K562 (cell line): Measurements from ENCODE around the gene PRDX1. TPM values are rescaled to one million over a fixed set of nuclear protein-coding genes. Genes with fewer than 3 reads are reported as not detected.

ENCODE experiments used
- ATAC-seq: fragments of 200-7000 bp; cut with Tn5 transposase; 3 replicates; pipeline ENCODE4 v1.9.1; 2020; ENCODE audit warnings: moderate library complexity
- BruUV-seq: library from RNA; stranded (reverse); fragments of 400-500 nt; replicated peaks from 2 replicates; lab custom pipeline; 2021; lab: Mats Ljungman, UMichigan
- CTCF ChIA-PET: fragments of 300-600 bp; formaldehyde crosslinking; extraction: SDS; loops from one replicate; lab custom pipeline; 2021; ENCODE audit warnings: low intra/inter-chr PET ratio; lab: Yijun Ruan, JAX
- POLR2A ChIA-PET: fragments of 300-600, 350-650 bp; sonication (Branson Sonifier 250); formaldehyde crosslinking; extraction: SDS; loops from one replicate; lab custom pipeline; 2021; ENCODE audit warnings: antibody characterized with exemption, inconsistent platforms; lab: Yijun Ruan, JAX
- DNase-seq, 4 experiments: peaks; one replicate each; pipeline versions ENCODE4 v3.0.0 to v3.0.0-alpha.2; 2011 to 2018; ENCODE audit warnings: low spot score in 3 of 4, mixed read lengths in 3 of 4; ENCODE audit errors: extremely low read depth in 1 of 4
- FAIRE-seq: peaks from 2 replicates; lab custom pipeline; 2011; peaks lifted over from hg19 to GRCh38; lab: Jason Lieb, UNC
- H2AFZ ChIP-seq: 2 replicates; pipeline ENCODE4 v1.6.0; 2011; ENCODE audit warnings: low read depth, low read length, control low read depth, inconsistent platforms
- H3K27ac ChIP-seq: fragments of 200-600 bp; 3 replicates; pipeline ENCODE4 v1.8.0; 2011; ENCODE audit warnings: low read depth, mild to moderate bottlenecking, control low read depth, inconsistent platforms, low read length, moderate library complexity, mixed read lengths; ENCODE audit errors: extremely low read depth
- H3K27me3 ChIP-seq, 2 experiments: fragments of 300-600 bp in 1 of 2; 2 replicates in 1 of 2; 3 replicates in 1 of 2; pipeline versions ENCODE4 v1.6.0 to v1.8.0; 2011; ENCODE audit warnings: inconsistent platforms in 2 of 2, low read length in 2 of 2, mild to moderate bottlenecking in 1 of 2, mixed read lengths in 1 of 2, moderate library complexity in 1 of 2; ENCODE audit not compliant: control insufficient read depth in 2 of 2, insufficient read depth in 2 of 2
- H3K36me3 ChIP-seq: fragments of 300-600 bp; 3 replicates; pipeline ENCODE4 v1.8.0; 2011; ENCODE audit warnings: mild to moderate bottlenecking, low read length, inconsistent platforms; ENCODE audit not compliant: control insufficient read depth, insufficient read depth
- H3K4me1 ChIP-seq, 2 experiments: fragments of 200-600 bp in 1 of 2; replicated peaks in 1 of 2; 2 replicates in 1 of 2; 3 replicates in 1 of 2; pipeline versions ENCODE4 v1.5.1 to v1.8.0; 2011; ENCODE audit warnings: inconsistent platforms in 2 of 2, low read length in 2 of 2, mild to moderate bottlenecking in 1 of 2, mixed read lengths in 1 of 2, moderate library complexity in 1 of 2; ENCODE audit not compliant: control insufficient read depth in 2 of 2, insufficient read depth in 2 of 2
- H3K4me2 ChIP-seq: 2 replicates; pipeline ENCODE4 v1.6.1; 2011; ENCODE audit warnings: low read length, control low read depth, inconsistent platforms, mixed read lengths; ENCODE audit not compliant: insufficient read depth
- H3K4me3 ChIP-seq: fragments of 200-600 bp; sonication (generic), shearing (Covaris generic); 2 replicates; pipeline ENCODE4 v1.5.1; 2016; ENCODE audit warnings: control low read depth, inconsistent platforms
- H3K79me2 ChIP-seq: fragments of 200-600 bp; 3 replicates; pipeline ENCODE4 v1.8.0; 2011; ENCODE audit warnings: low read length, inconsistent platforms; ENCODE audit not compliant: control insufficient read depth, insufficient read depth
- H3K9ac ChIP-seq, 2 experiments: 2 replicates each; pipeline versions ENCODE4 v1.6.0 to v1.6.1; 2011; ENCODE audit warnings: low read depth in 2 of 2, low read length in 2 of 2, control low read depth in 1 of 2, inconsistent platforms in 1 of 2, mild to moderate bottlenecking in 1 of 2, mixed read lengths in 1 of 2; ENCODE audit not compliant: insufficient read depth in 1 of 2
- H3K9me1 ChIP-seq: one replicate; pipeline ENCODE4 v1.6.0; 2011; ENCODE audit warnings: inconsistent platforms, mild to moderate bottlenecking, low read length, moderate library complexity; ENCODE audit not compliant: control insufficient read depth, insufficient read depth
- H3K9me3 ChIP-seq: replicated peaks from 2 replicates; pipeline ENCODE4 v1.5.1; 2011; ENCODE audit warnings: low read depth, low read length, inconsistent platforms; ENCODE audit not compliant: control insufficient read depth, insufficient read depth
- H4K20me1 ChIP-seq: replicated peaks from 2 replicates; pipeline ENCODE4 v1.6.1; 2011; ENCODE audit warnings: low read length, inconsistent platforms, mixed read lengths; ENCODE audit not compliant: control insufficient read depth, insufficient read depth
- CHCHD3 ChIP-seq: fragments of 250-450 bp; sonication (Bioruptor Pico); IDR thresholded peaks from 2 replicates; pipeline ENCODE4 v2.1.2; 2022; ENCODE audit warnings: mild to moderate bottlenecking
- POLR2A ChIP-seq: fragments of 450-650 bp; conservative IDR thresholded peaks from 2 replicates; pipeline ENCODE4 v1.6.1; 2016
- POLR2G ChIP-seq: fragments of 200-400 bp; formaldehyde crosslinking; IDR thresholded peaks from 2 replicates; pipeline ENCODE4 v1.6.1; 2017; ENCODE audit warnings: low read depth, mild to moderate bottlenecking, antibody characterized with exemption, low read length, moderate library complexity
- SIN3A ChIP-seq, 2 experiments: fragments of 150-350 bp in 1 of 2; IDR thresholded peaks; 2 replicates each; pipeline ENCODE4 v1.6.1; 2011 to 2016; ENCODE audit warnings: borderline replicate concordance in 2 of 2, low read depth in 2 of 2, low read length in 2 of 2, mild to moderate bottlenecking in 2 of 2, moderate library complexity in 2 of 2; ENCODE audit not compliant: control insufficient read depth in 1 of 2
- SMARCC2 ChIP-seq: fragments of 450-650 bp; IDR thresholded peaks from 2 replicates; pipeline ENCODE4 v1.6.1; 2017; ENCODE audit warnings: antibody characterized with exemption, moderate library complexity, mild to moderate bottlenecking, low read depth
- ZNF57 ChIP-seq: fragments of 450-650 bp; formaldehyde crosslinking; IDR thresholded peaks from 2 replicates; pipeline ENCODE4 v1.4.0; 2020; ENCODE audit warnings: mild to moderate bottlenecking, moderate library complexity
- ZNF609 ChIP-seq: sonication (generic); formaldehyde crosslinking; IDR thresholded peaks from 2 replicates; pipeline ENCODE4 v1.8.1; 2023; ENCODE audit warnings: missing genetic modification reagents, mild to moderate bottlenecking, borderline replicate concordance
- ZNF644 ChIP-seq: fragments of 200-800 bp; sonication (Bioruptor generic); IDR thresholded peaks from 2 replicates; pipeline ENCODE4 v1.6.1; 2016; ENCODE audit warnings: low read depth, missing genetic modification characterization, missing compliant biosample characterization
- WGBS: fragments of 100-300 bp; shearing (Covaris generic); methylation state at CpG from one replicate; pipeline ENCODE4 v1.1.6; 2016; ENCODE audit warnings: low coverage, mixed read lengths; ENCODE audit not compliant: insufficient coverage; ENCODE audit errors: missing lambda C conversion rate; 5-methylcytosine and 5-hydroxymethylcytosine counted together
- in situ Hi-C: fragments of 300-500 bp; cut with MboI; formaldehyde crosslinking; loops from 4 replicates; pipeline ENCODE4 v1.15.0; 2018; ENCODE audit warnings: inconsistent platforms, mixed read lengths
- intact Hi-C: fragments of 100-400 bp; cut with micrococcal nuclease; formaldehyde crosslinking; loops from 2 replicates; pipeline ENCODE4 v1.14.2; 2022
- polyA plus RNA-seq, 8 experiments: library from polyadenylated mRNA; depleted of rRNA in 4 of 8; stranded (reverse) in 5 of 8; unstranded in 3 of 8; fragments of >200 nt; fragmentation: Nextera tagmentation in 2 of 8; fragmentation: Illumina TruSeq in 1 of 8; extraction: Ambion mirVana in 2 of 8; extraction: Trizol in 1 of 8; gene quantifications; 2 replicates each; pipeline versions ENCODE4 v1.2.1 to v1.2.3, GENCODE V29; 2011 to 2014; ENCODE audit warnings: inconsistent platforms in 1 of 8, missing spikeins in 1 of 8
- total RNA-seq, 7 experiments: library from RNA; depleted of rRNA in 6 of 7; stranded (reverse); fragments of >200 nt in 6 of 7; fragmentation: Illumina TruSeq in 2 of 7; extraction: Trizol in 2 of 7; gene quantifications; 2 replicates each; pipeline versions ENCODE4 v1.2.1 to v1.2.3, GENCODE V29; 2011 to 2021; ENCODE audit warnings: low replicate concordance in 1 of 7

Gene PRDX1
- total and polyA plus RNA-seq, 9 of the 15 experiments (the other 6 are each of a cell fraction or from before 2014, with no cell fraction given), result 748 to 2,388 (median 1,045) TPM

GRCh38 chr1:45507195-45507594 lies 14.5 kb downstream of the PRDX1 start:
- Histone ChIP-seq H3K4me2 (no peak overlapping the region), H3K27ac (peak overlapping the region; percentile 41; the same call in 2 of the 3 replicates), H3K4me3 (no peak overlapping the region), H3K36me3 (peaks cover 74% of the 10 kb centered on the region), H4K20me1 (no peaks in the 10 kb centered on the region), H3K4me1 (peaks cover 0 to 2% of the 10 kb centered on the region in 2 experiments; a peak in 2 of 5 replicates), H3K9me3 (no peaks in the 10 kb centered on the region), H3K9me1 (no peaks in the 10 kb centered on the region), H3K27me3 (no peaks in the 10 kb centered on the region), H2AFZ (no peak overlapping the region), H3K9ac (no peak overlapping the region), H3K79me2 (peaks cover 10% of the 10 kb centered on the region)
- WGBS, result 80% methylated on average over 6 of the region's 6 CpGs
- no peak for ATAC-seq
- DNase-seq, result no peak
- intact Hi-C loops (no loop called here), in situ Hi-C loops (no loop called here)
- no peak for FAIRE-seq
- no TSS peak for BruUV-seq
- CTCF ChIA-PET, result no interaction called here
- POLR2A ChIA-PET, result interaction anchor here (0.7 to 3.9 kb wide), 7 partner anchors 10 to 688 kb away, joined by 3 to 38 read pairs (median 4); partner anchors contain the start of genes MUTYH, PRDX1 and TOE1
- no peak for TF ChIP-seq ZNF644
- TF ChIP-seq POLR2A, result 0 out of 2 replicates have a peak, but pooled peaks have one; percentile 6
- TF ChIP-seq POLR2G, result peak; percentile 64
- TF ChIP-seq, all 486 proteins: peak for 2

- H3K36me3 ChIP-seq, result peaks cover 48% of the 10 kb centered on the region
- H3K9me1 ChIP-seq, result no peaks in the 10 kb centered on the region
- no peak overlapping the region for H3K4me3 ChIP-seq
- no peak overlapping the region for H3K9ac ChIP-seq
- no peak overlapping the region for H2AFZ ChIP-seq
- ChIA-PET CTCF (no interaction called here), POLR2A (interaction anchor here (1.7 to 5.8 kb wide), 2 partner anchors 17 to 18 kb away, joined by 12 to 79 read pairs; partner anchors contain the start of gene PRDX1)
- H3K27me3 ChIP-seq, result no peaks in the 10 kb centered on the region
- no peaks in the 10 kb centered on the region for H4K20me1 ChIP-seq
- whole genome bisulfite sequencing, result 91% methylated on average over 14 of the region's 14 CpGs
- no peak overlapping the region for H3K27ac ChIP-seq
- FAIRE-seq (no peak), ATAC-seq (no peak), DNase-seq (no peak)
- peaks cover 31% of the 10 kb centered on the region for H3K79me2 ChIP-seq
- no TSS peak for BruUV-seq
- H3K4me2 ChIP-seq, result no peak overlapping the region
- H3K4me1 ChIP-seq, result peaks cover 15 to 18% of the 10 kb centered on the region in 2 experiments; a peak in 4 of 5 replicates
- intact Hi-C loops, result no loop called here
- in situ Hi-C loops, result no loop called here
- H3K9me3 ChIP-seq, result no peaks in the 10 kb centered on the region
- TF ChIP-seq ZNF57 (CRISPR knock-in tag), result no peak
- TF ChIP-seq SIN3A (IDR thresholded peaks at IDR 0.05; ENCODE audit: borderline replicate concordance in 2 of 2, control insufficient read depth in 1 of 2, low read depth in 2 of 2, low read length in 2 of 2), result no peak
- no peak for TF ChIP-seq ZNF609 (CRISPR knock-in tag)
- no peak for TF ChIP-seq SMARCC2
- TF ChIP-seq CHCHD3 (CRISPR knock-in tag), result no peak
These were observed 18.0 kb downstream of the PRDX1 start for GRCh38 chr1:45503462-45504360.
